ENCODE results near the gene HDAC1. TPM values are rescaled to one million over a fixed set of nuclear protein-coding genes. Genes with fewer than 3 reads are reported as not detected.

The HDAC1 gene
- total and polyA plus RNA-seq, 10 of the 15 experiments (the other 5 are each of a cell fraction or from before 2014, with no cell fraction given): 147 to 331 (median 168) TPM

DNA sequence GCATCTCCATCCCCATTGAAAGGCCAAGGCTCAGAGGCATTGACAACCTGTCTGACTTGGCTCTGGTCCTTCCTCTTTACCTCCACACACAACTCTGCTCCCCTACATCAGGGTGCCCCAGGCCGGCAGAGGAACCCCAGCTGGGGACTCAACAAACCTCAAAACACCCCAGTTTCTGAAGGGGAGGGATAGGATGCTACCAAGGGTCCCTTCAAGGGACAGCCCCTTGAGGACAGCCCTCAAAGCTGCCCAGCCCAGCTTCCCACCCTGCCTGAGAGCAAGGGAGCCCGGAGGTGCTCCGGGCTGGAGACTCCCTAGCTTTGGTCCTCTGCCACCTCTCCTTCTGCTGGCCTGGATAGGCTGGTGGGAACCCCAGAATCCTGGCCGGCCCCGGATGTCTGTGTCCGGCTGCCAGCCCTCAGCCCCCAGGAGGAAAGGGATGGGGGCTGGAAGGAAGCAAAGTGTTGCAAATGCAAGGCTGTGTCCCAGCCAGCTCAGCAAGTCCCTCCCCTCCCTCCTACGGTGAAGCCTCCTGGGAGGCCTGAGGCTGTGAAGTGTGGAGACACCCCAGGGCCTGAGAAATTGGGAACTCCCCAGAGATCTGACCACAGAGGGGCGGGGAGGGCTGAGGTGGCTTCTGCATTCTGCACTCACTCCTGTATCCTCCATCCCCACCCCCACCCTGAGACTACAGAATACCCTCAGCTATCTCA lies 45.2 kb downstream of the HDAC1 start (continued):
- TF ChIP-seq FOXM1 (IDR thresholded peaks at IDR 0.05; ENCODE audit: low read depth, low read length) (no peak), IKZF2 (IDR thresholded peaks at IDR 0.05) (peak; percentile 88 to 94), IRF4 (IDR thresholded peaks at IDR 0.05; ENCODE audit: low read depth, low read length) (no peak), TCF12 (IDR thresholded peaks at IDR 0.05; ENCODE audit: low read depth, low read length) (peak; percentile 77), MYC (IDR thresholded peaks at IDR 0.05; ENCODE audit: insufficient read depth, insufficient read length, insufficient replicate concordance, low read length, severe bottlenecking) (no peak), KLF5 (IDR thresholded peaks at IDR 0.05; ENCODE audit: partially characterized antibody) (no peak), NR2C1 (IDR thresholded peaks at IDR 0.05) (no peak), RELA (IDR thresholded peaks at IDR 0.05; ENCODE audit: borderline replicate concordance, partially characterized antibody) (no peak), SMC3 (IDR thresholded peaks at IDR 0.05; ENCODE audit: borderline replicate concordance, low read length) (no peak), ZNF217 (IDR thresholded peaks at IDR 0.05) (no peak), GABPA (IDR thresholded peaks at IDR 0.05; ENCODE audit: low read depth) (no peak), POLR2A (IDR thresholded peaks at IDR 0.05; ENCODE audit: low read depth, low read length) (no peak), EED (IDR thresholded peaks at IDR 0.05; ENCODE audit: low read depth) (peak; percentile 73), BHLHE40 (IDR thresholded peaks at IDR 0.05; ENCODE audit: borderline replicate concordance in 1 of 2, low read depth in 2 of 2, low read length in 1 of 2) (peak; percentile 3 to 68; a peak in 3 of 4 replicates), EP300 (IDR thresholded peaks at IDR 0.05; ENCODE audit: borderline replicate concordance in 1 of 2, control insufficient read depth in 1 of 2, low read depth in 2 of 2, low read length in 2 of 2) (peak in 1 of 2 experiments; percentile 43; a peak in 1 of 4 replicates), CHD2 (IDR thresholded peaks at IDR 0.05; ENCODE audit: borderline replicate concordance, low read depth, low read length) (peak; percentile 55; the same call in 1 of the 2 replicates), YBX1 (IDR thresholded peaks at IDR 0.05) (0 out of 2 replicates have a peak, but pooled peaks have one; percentile 6), PAX5 (IDR thresholded peaks at IDR 0.05; ENCODE audit: borderline replicate concordance, low read depth, low read length) (peak; percentile 75; the same call in 1 of the 2 replicates), HDGF (IDR thresholded peaks at IDR 0.05) (peak; percentile 48; the same call in 1 of the 2 replicates)
- TF ChIP-seq, protein P1, sequence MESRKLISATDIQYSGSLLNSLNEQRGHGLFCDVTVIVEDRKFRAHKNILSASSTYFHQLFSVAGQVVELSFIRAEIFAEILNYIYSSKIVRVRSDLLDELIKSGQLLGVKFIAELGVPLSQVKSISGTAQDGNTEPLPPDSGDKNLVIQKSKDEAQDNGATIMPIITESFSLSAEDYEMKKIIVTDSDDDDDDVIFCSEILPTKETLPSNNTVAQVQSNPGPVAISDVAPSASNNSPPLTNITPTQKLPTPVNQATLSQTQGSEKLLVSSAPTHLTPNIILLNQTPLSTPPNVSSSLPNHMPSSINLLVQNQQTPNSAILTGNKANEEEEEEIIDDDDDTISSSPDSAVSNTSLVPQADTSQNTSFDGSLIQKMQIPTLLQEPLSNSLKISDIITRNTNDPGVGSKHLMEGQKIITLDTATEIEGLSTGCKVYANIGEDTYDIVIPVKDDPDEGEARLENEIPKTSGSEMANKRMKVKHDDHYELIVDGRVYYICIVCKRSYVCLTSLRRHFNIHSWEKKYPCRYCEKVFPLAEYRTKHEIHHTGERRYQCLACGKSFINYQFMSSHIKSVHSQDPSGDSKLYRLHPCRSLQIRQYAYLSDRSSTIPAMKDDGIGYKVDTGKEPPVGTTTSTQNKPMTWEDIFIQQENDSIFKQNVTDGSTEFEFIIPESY (IDR thresholded peaks at IDR 0.05): no peak
- TF ChIP-seq, protein P2, sequence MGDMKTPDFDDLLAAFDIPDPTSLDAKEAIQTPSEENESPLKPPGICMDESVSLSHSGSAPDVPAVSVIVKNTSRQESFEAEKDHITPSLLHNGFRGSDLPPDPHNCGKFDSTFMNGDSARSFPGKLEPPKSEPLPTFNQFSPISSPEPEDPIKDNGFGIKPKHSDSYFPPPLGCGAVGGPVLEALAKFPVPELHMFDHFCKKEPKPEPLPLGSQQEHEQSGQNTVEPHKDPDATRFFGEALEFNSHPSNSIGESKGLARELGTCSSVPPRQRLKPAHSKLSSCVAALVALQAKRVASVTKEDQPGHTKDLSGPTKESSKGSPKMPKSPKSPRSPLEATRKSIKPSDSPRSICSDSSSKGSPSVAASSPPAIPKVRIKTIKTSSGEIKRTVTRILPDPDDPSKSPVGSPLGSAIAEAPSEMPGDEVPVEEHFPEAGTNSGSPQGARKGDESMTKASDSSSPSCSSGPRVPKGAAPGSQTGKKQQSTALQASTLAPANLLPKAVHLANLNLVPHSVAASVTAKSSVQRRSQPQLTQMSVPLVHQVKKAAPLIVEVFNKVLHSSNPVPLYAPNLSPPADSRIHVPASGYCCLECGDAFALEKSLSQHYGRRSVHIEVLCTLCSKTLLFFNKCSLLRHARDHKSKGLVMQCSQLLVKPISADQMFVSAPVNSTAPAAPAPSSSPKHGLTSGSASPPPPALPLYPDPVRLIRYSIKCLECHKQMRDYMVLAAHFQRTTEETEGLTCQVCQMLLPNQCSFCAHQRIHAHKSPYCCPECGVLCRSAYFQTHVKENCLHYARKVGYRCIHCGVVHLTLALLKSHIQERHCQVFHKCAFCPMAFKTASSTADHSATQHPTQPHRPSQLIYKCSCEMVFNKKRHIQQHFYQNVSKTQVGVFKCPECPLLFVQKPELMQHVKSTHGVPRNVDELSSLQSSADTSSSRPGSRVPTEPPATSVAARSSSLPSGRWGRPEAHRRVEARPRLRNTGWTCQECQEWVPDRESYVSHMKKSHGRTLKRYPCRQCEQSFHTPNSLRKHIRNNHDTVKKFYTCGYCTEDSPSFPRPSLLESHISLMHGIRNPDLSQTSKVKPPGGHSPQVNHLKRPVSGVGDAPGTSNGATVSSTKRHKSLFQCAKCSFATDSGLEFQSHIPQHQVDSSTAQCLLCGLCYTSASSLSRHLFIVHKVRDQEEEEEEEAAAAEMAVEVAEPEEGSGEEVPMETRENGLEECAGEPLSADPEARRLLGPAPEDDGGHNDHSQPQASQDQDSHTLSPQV (IDR thresholded peaks at IDR 0.05): no peak
- TF ChIP-seq, protein P3, sequence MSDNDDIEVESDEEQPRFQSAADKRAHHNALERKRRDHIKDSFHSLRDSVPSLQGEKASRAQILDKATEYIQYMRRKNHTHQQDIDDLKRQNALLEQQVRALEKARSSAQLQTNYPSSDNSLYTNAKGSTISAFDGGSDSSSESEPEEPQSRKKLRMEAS (IDR thresholded peaks at IDR 0.05; ENCODE audit: low read depth, low read length): no peak
- TF ChIP-seq, protein P4, sequence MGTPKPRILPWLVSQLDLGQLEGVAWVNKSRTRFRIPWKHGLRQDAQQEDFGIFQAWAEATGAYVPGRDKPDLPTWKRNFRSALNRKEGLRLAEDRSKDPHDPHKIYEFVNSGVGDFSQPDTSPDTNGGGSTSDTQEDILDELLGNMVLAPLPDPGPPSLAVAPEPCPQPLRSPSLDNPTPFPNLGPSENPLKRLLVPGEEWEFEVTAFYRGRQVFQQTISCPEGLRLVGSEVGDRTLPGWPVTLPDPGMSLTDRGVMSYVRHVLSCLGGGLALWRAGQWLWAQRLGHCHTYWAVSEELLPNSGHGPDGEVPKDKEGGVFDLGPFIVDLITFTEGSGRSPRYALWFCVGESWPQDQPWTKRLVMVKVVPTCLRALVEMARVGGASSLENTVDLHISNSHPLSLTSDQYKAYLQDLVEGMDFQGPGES (IDR thresholded peaks at IDR 0.05): no peak

All from GM12878 (cell line).